IMR-90 (cell line): ENCODE results near the gene KCNMA1. TPM values are rescaled to one million over a fixed set of nuclear protein-coding genes. Genes with fewer than 3 reads are reported as not detected.

Experiments
- ATAC-seq: fragments of 200-7000 bp; cut with Tn5 transposase; 2 replicates; pipeline ENCODE4 v1.9.1; 2020; ENCODE audit warnings: low read depth, mild to moderate bottlenecking, moderate library complexity
- BruUV-seq: library from RNA; stranded (reverse); fragments of 400-500 nt; replicated peaks from 2 replicates; lab custom pipeline; 2021; lab: Mats Ljungman, UMichigan
- CTCF ChIA-PET: fragments of 300-600 bp; formaldehyde crosslinking; extraction: SDS; loops from one replicate; lab custom pipeline; 2021; ENCODE audit warnings: antibody characterized with exemption; lab: Yijun Ruan, JAX
- POLR2A ChIA-PET: fragments of 300-600 bp; sonication (Branson Sonifier 250); formaldehyde crosslinking; loops from one replicate; lab custom pipeline; 2022; ENCODE audit warnings: antibody characterized with exemption; ENCODE audit not compliant: unreplicated experiment; lab: Charles Lee
- DNase-seq: peaks from one replicate; pipeline ENCODE4 v3.0.0; 2013
- H2AFZ ChIP-seq: replicated peaks from 2 replicates; pipeline ENCODE3; 2013; ENCODE audit warnings: low read length, mild to moderate bottlenecking; ENCODE audit not compliant: poor library complexity
- H2AK5ac ChIP-seq: 2 replicates; pipeline ENCODE4 v1.6.1; 2013; ENCODE audit warnings: low read depth, low read length, inconsistent platforms
- H2AK9ac ChIP-seq: replicated peaks from 2 replicates; pipeline ENCODE3; 2013; ENCODE audit warnings: mild to moderate bottlenecking, low read depth, low read length, moderate library complexity; ENCODE audit not compliant: poor library complexity
- H2BK120ac ChIP-seq: 2 replicates; pipeline ENCODE4 v1.6.1; 2013; ENCODE audit warnings: low read depth, low read length, inconsistent platforms
- H2BK15ac ChIP-seq: 3 replicates; pipeline ENCODE4 v1.6.1; 2013; ENCODE audit warnings: low read depth, low read length, inconsistent platforms
- H2BK20ac ChIP-seq: 2 replicates; pipeline ENCODE4 v1.6.1; 2013; ENCODE audit warnings: low read depth, mild to moderate bottlenecking, inconsistent platforms, low read length, moderate library complexity
- H2BK5ac ChIP-seq: 2 replicates; pipeline ENCODE4 v1.6.1; 2013; ENCODE audit warnings: mild to moderate bottlenecking, low read depth, low read length, inconsistent platforms; ENCODE audit not compliant: poor library complexity, severe bottlenecking
- H3K14ac ChIP-seq: replicated peaks from 2 replicates; pipeline ENCODE4 v1.6.1; 2013; ENCODE audit warnings: low read depth, low read length, inconsistent platforms
- H3K18ac ChIP-seq: 2 replicates; pipeline ENCODE4 v1.6.1; 2013; ENCODE audit warnings: low read depth, low read length, control low read depth
- H3K23ac ChIP-seq: 2 replicates; pipeline ENCODE4 v1.6.1; 2013; ENCODE audit warnings: low read depth, low read length, inconsistent platforms
- H3K27ac ChIP-seq: 2 replicates; pipeline ENCODE4 v1.5.1; 2013; ENCODE audit warnings: mild to moderate bottlenecking, control low read depth, low read length; ENCODE audit not compliant: insufficient read depth
- H3K27me3 ChIP-seq: 2 replicates; pipeline ENCODE4 v1.6.1; 2013; ENCODE audit warnings: low read length; ENCODE audit not compliant: control insufficient read depth, insufficient read depth
- H3K36me3 ChIP-seq: 2 replicates; pipeline ENCODE4 v1.6.1; 2013; ENCODE audit warnings: low read length, mixed read lengths; ENCODE audit not compliant: control insufficient read depth, insufficient read depth
- H3K4ac ChIP-seq: 2 replicates; pipeline ENCODE4 v1.6.1; 2013; ENCODE audit warnings: low read depth, low read length, inconsistent platforms
- H3K4me1 ChIP-seq: 2 replicates; pipeline ENCODE4 v1.6.1; 2013; ENCODE audit warnings: low read length, mixed read lengths; ENCODE audit not compliant: control insufficient read depth, insufficient read depth
- H3K4me2 ChIP-seq: 2 replicates; pipeline ENCODE4 v1.6.1; 2013; ENCODE audit warnings: low read depth, mild to moderate bottlenecking, control low read depth, low read length, moderate library complexity
- H3K4me3 ChIP-seq: 2 replicates; pipeline ENCODE4 v1.5.1; 2013; ENCODE audit warnings: low read depth, mild to moderate bottlenecking, control low read depth, low read length, moderate library complexity; ENCODE audit not compliant: insufficient read depth
- H3K56ac ChIP-seq: 2 replicates; pipeline ENCODE4 v1.6.1; 2013; ENCODE audit warnings: low read length, inconsistent platforms; ENCODE audit not compliant: insufficient read depth; ENCODE audit errors: extremely low read depth
- H3K79me1 ChIP-seq, 2 experiments: 2 replicates each; pipeline ENCODE4 v1.6.1; 2013; ENCODE audit warnings: low read length in 2 of 2, inconsistent platforms in 1 of 2, low read depth in 1 of 2
- H3K9ac ChIP-seq: 2 replicates; pipeline ENCODE4 v1.6.1; 2013; ENCODE audit warnings: low read depth, low read length, control low read depth
- H3K9me1 ChIP-seq: 2 replicates; pipeline ENCODE4 v1.6.1; 2013; ENCODE audit warnings: low read length, inconsistent platforms; ENCODE audit not compliant: insufficient read depth
- H3K9me3 ChIP-seq: 2 replicates; pipeline ENCODE4 v1.6.1; 2013; ENCODE audit warnings: low read length; ENCODE audit not compliant: control insufficient read depth, insufficient read depth
- H4K20me1 ChIP-seq: 2 replicates; pipeline ENCODE4 v1.6.1; 2013; ENCODE audit warnings: low read length, inconsistent platforms; ENCODE audit not compliant: insufficient read depth
- H4K5ac ChIP-seq: 2 replicates; pipeline ENCODE4 v1.6.1; 2013; ENCODE audit warnings: mild to moderate bottlenecking, low read depth, low read length, control low read depth
- H4K8ac ChIP-seq, 2 experiments: 2 replicates each; pipeline ENCODE4 v1.6.1; 2013; ENCODE audit warnings: low read depth in 2 of 2, low read length in 2 of 2, control low read depth in 1 of 2, inconsistent platforms in 1 of 2
- H4K91ac ChIP-seq: 2 replicates; pipeline ENCODE4 v1.6.1; 2013; ENCODE audit warnings: low read depth, low read length, inconsistent platforms; ENCODE audit not compliant: insufficient read depth
- BHLHE40 ChIP-seq: fragments of 150-350 bp; IDR thresholded peaks from 2 replicates; pipeline ENCODE4 v1.6.1; 2016; ENCODE audit warnings: mild to moderate bottlenecking, low read depth, low read length
- CTCF ChIP-seq: conservative IDR thresholded peaks from 2 replicates; pipeline ENCODE4 v1.5.1; 2012; ENCODE audit warnings: mild to moderate bottlenecking, low read depth, low read length, improper control_type of control experiment
- ELK1 ChIP-seq: fragments of 150-350 bp; IDR thresholded peaks from 2 replicates; pipeline ENCODE4 v1.6.1; 2016; ENCODE audit warnings: low read depth, mild to moderate bottlenecking, low read length, moderate library complexity, borderline replicate concordance
- MAFK ChIP-seq: IDR thresholded peaks from 2 replicates; pipeline ENCODE4 v1.6.1; 2012; ENCODE audit warnings: low read depth, low read length, improper control_type of control experiment
- MAZ ChIP-seq: IDR thresholded peaks from 2 replicates; pipeline ENCODE4 v1.6.1; 2012; ENCODE audit warnings: low read depth, mild to moderate bottlenecking, low read length, improper control_type of control experiment, moderate library complexity, borderline replicate concordance
- MXI1 ChIP-seq: IDR thresholded peaks from 2 replicates; pipeline ENCODE4 v1.6.1; 2012; ENCODE audit warnings: low read depth, mild to moderate bottlenecking, low read length, moderate library complexity, borderline replicate concordance
- POLR2A ChIP-seq: IDR thresholded peaks from 2 replicates; pipeline ENCODE4 v1.6.1; 2012; ENCODE audit warnings: mild to moderate bottlenecking, low read depth, low read length
- RAD21 ChIP-seq: IDR thresholded peaks from 2 replicates; pipeline ENCODE4 v1.6.1; 2012; ENCODE audit warnings: low read length, improper control_type of control experiment
- RCOR1 ChIP-seq: IDR thresholded peaks from 2 replicates; pipeline ENCODE4 v1.6.1; 2012; ENCODE audit warnings: mild to moderate bottlenecking, low read length, improper control_type of control experiment; ENCODE audit not compliant: insufficient replicate concordance
- USF2 ChIP-seq: fragments of 150-350 bp; IDR thresholded peaks from 2 replicates; pipeline ENCODE4 v1.6.1; 2017; ENCODE audit warnings: mild to moderate bottlenecking, antibody characterized with exemption, low read length, low read depth
- WGBS, 2 experiments: methylation state at CpG; one replicate each; pipeline versions ENCODE4 v1.1.5 to v1.1.7; 2013; ENCODE audit warnings: missing lambda C conversion rate in 2 of 2; ENCODE audit not compliant: insufficient read length in 1 of 2; ENCODE audit errors: extremely low coverage in 2 of 2; 5-methylcytosine and 5-hydroxymethylcytosine counted together
- dilution Hi-C: fragments of 300-500 bp; cut with HindIII; formaldehyde crosslinking; loops from one replicate; pipeline ENCODE4 v1.14.3; 2018; ENCODE audit warnings: low sequenced_read_pairs; ENCODE audit not compliant: unreplicated experiment
- in situ Hi-C: fragments of 300-500 bp; cut with MboI; formaldehyde crosslinking; loops from 3 replicates; pipeline ENCODE4 v1.14.3; 2019; ENCODE audit warnings: low sequenced_read_pairs, inconsistent platforms, mixed read lengths
- intact Hi-C: fragments of 100-400 bp; cut with micrococcal nuclease; formaldehyde crosslinking; loops from 2 replicates; pipeline ENCODE4 v1.10.0; 2022
- polyA plus RNA-seq, 3 experiments: library from polyadenylated mRNA; depleted of rRNA; stranded (reverse); fragments of >200 nt; gene quantifications; 2 replicates each; pipeline ENCODE4 v1.2.3, GENCODE V29; 2012; ENCODE audit warnings: low replicate concordance in 1 of 3
- total RNA-seq: library from RNA; depleted of rRNA; stranded (reverse); fragments of >200 nt; gene quantifications from 2 replicates; pipeline ENCODE4 v1.2.3, GENCODE V29; 2012

KCNMA1 gene
- total and polyA plus RNA-seq, 2 of the 4 experiments (the other 2 are of a cell fraction) = 25.6 to 29.6 TPM

DNA sequence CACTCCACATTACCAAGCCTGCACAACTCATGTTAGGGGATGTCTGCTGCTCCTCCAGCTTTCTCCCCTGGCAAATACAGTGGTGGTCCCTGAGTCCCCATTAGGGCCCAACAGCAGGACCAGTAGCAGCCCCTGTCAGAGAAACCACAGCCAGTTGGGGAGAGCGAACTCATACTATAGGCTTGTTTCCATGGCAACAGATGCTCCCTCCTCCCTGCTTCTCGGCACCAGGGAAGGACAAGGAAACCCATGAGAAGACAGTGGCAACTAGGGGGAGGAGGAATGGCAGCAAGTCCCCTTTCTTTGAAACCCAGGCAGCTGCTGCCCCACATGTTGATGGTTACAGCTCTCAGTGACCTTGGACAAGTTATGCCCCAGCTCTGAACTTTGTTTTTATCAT, 326.4 kb downstream of the KCNMA1 start:
- H3K23ac ChIP-seq = no peak overlapping the region
- peaks cover 8% of the 10 kb centered on the region; the same call in 1 of the 2 replicates for H3K9me1 ChIP-seq
- no peak overlapping the region for H3K9ac ChIP-seq
- no peak overlapping the region for H3K4ac ChIP-seq
- no peaks in the 10 kb centered on the region for H4K20me1 ChIP-seq
- BruUV-seq = no TSS peak
- H3K4me2 ChIP-seq = no peak overlapping the region
- no peak overlapping the region for H2AFZ ChIP-seq
- H4K5ac ChIP-seq = no peak overlapping the region
- no peak overlapping the region for H3K56ac ChIP-seq
- H3K27ac ChIP-seq = no peak overlapping the region
- ChIA-PET CTCF (no interaction called here), POLR2A (no interaction called here)
- no peaks in the 10 kb centered on the region for H3K9me3 ChIP-seq
- ATAC-seq (no peak), DNase-seq (no peak)
- no peak overlapping the region for H3K4me3 ChIP-seq
- dilution Hi-C loops = no loop called here
- H3K27me3 ChIP-seq = peaks cover 2% of the 10 kb centered on the region; the same call in 1 of the 2 replicates
- no peak overlapping the region for H2AK9ac ChIP-seq
- H3K36me3 ChIP-seq = no peaks in the 10 kb centered on the region
- intact Hi-C loops = no loop called here
- WGBS, 2 experiments = 67% methylated on average over 1 of the region's 2 CpGs; no CpG with 5 or more reads in 1 of the 2 experiments
- H3K18ac ChIP-seq = no peak overlapping the region
- H3K4me1 ChIP-seq = peaks cover 7% of the 10 kb centered on the region
- H2BK120ac ChIP-seq = no peak overlapping the region
- H2AK5ac ChIP-seq = no peak overlapping the region
- no peak overlapping the region for H2BK15ac ChIP-seq
- H2BK20ac ChIP-seq = no peak overlapping the region
- in situ Hi-C loops = no loop called here
- 0 out of 4 replicates have a peak, but pooled peaks cover 0 to 4% of the 10 kb centered on the region in 2 experiments for H3K79me1 ChIP-seq
- H4K8ac ChIP-seq = no peak overlapping the region
- no peak overlapping the region for H3K14ac ChIP-seq
- H2BK5ac ChIP-seq = no peak overlapping the region
- H4K91ac ChIP-seq = no peak overlapping the region
- TF ChIP-seq MAFK (no peak), MXI1 (no peak), USF2 (no peak), POLR2A (no peak), ELK1 (no peak), BHLHE40 (no peak), RAD21 (no peak), MAZ (no peak), CTCF (no peak), RCOR1 (no peak)
